HL-60 (cell line): ENCODE data around the gene SLK.

Experiments used
- DNase-seq, 2 experiments: peaks; one replicate each; pipeline ENCODE4 v3.0.0-alpha.2; 2010 to 2020; ENCODE audit warnings: low read depth in 1 of 2, low spot score in 1 of 2
- H3K27ac ChIP-seq: fragments of 250-450 bp; sonication (Bioruptor Pico); replicated peaks from 2 replicates; pipeline ENCODE4 v1.5.1; 2020; ENCODE audit warnings: mild to moderate bottlenecking, moderate library complexity
- H3K27me3 ChIP-seq: fragments of 250-450 bp; sonication (Bioruptor Pico); 2 replicates; pipeline ENCODE4 v1.5.1; 2021; ENCODE audit warnings: mild to moderate bottlenecking, moderate library complexity; ENCODE audit not compliant: insufficient read depth, poor library complexity, severe bottlenecking
- H3K4me3 ChIP-seq: replicated peaks from 2 replicates; pipeline ENCODE4 v1.5.1; 2011; ENCODE audit warnings: mild to moderate bottlenecking, control low read depth, low read length; ENCODE audit not compliant: insufficient read depth
- CTCF ChIP-seq: IDR thresholded peaks from one replicate; pipeline ENCODE4 v1.5.1; 2011; ENCODE audit warnings: low read length, control low read depth, inconsistent platforms; ENCODE audit not compliant: insufficient read depth
- GABPA ChIP-seq: IDR thresholded peaks from 2 replicates; pipeline ENCODE4 v1.6.1; 2012; ENCODE audit warnings: low read depth
- POLR2AphosphoS5 ChIP-seq: IDR thresholded peaks from 2 replicates; pipeline ENCODE4 v1.6.1; 2012; ENCODE audit warnings: low read depth
- SPI1 ChIP-seq: IDR thresholded peaks from 2 replicates; pipeline ENCODE4 v1.6.1; 2012; ENCODE audit warnings: low read depth, mild to moderate bottlenecking, borderline replicate concordance
- TF ChIP-seq, protein P1 (sequence below): IDR thresholded peaks from 2 replicates; pipeline ENCODE4 v1.6.1; 2012; ENCODE audit warnings: low read depth; ENCODE audit not compliant: insufficient replicate concordance

Gene SLK

DNA sequence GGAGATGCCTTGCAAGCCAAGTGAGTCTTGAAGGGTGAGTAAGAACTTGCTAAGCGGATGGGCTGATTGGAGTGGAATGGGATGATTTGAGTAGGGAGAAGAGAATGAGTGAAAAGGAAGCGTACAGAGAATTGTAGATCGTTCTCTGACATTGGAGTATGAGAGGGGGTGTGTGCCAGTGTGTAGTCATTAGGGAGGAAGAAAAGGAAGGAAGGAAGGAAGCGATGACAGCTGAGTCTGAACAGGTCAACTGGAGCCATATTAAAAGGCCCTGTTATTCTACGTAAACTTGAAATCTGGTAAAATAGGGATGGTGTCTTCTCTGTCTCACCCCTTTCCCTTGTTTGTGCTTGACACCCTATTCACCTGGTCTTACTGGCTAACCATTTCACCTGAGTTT is 55.1 kb downstream of the SLK start:
- Histone ChIP-seq H3K27ac (no peak overlapping the region), H3K27me3 (no peaks in the 10 kb centered on the region), H3K4me3 (no peak overlapping the region)
- TF ChIP-seq, protein P1, sequence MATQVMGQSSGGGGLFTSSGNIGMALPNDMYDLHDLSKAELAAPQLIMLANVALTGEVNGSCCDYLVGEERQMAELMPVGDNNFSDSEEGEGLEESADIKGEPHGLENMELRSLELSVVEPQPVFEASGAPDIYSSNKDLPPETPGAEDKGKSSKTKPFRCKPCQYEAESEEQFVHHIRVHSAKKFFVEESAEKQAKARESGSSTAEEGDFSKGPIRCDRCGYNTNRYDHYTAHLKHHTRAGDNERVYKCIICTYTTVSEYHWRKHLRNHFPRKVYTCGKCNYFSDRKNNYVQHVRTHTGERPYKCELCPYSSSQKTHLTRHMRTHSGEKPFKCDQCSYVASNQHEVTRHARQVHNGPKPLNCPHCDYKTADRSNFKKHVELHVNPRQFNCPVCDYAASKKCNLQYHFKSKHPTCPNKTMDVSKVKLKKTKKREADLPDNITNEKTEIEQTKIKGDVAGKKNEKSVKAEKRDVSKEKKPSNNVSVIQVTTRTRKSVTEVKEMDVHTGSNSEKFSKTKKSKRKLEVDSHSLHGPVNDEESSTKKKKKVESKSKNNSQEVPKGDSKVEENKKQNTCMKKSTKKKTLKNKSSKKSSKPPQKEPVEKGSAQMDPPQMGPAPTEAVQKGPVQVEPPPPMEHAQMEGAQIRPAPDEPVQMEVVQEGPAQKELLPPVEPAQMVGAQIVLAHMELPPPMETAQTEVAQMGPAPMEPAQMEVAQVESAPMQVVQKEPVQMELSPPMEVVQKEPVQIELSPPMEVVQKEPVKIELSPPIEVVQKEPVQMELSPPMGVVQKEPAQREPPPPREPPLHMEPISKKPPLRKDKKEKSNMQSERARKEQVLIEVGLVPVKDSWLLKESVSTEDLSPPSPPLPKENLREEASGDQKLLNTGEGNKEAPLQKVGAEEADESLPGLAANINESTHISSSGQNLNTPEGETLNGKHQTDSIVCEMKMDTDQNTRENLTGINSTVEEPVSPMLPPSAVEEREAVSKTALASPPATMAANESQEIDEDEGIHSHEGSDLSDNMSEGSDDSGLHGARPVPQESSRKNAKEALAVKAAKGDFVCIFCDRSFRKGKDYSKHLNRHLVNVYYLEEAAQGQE: no peak
- TF ChIP-seq SPI1 (no peak), POLR2AphosphoS5 (no peak)
- DNase-seq: no peak

- TF ChIP-seq SPI1 (no peak), GABPA (no peak), CTCF (no peak), POLR2AphosphoS5 (no peak)
- TF ChIP-seq, protein P1: no peak
- no peak overlapping the region for H3K4me3 ChIP-seq
- H3K27me3 ChIP-seq: no peaks in the 10 kb centered on the region
- no peak overlapping the region for H3K27ac ChIP-seq
- DNase-seq: no peak
Observed at GRCh38 chr10:104025524-104025923, 58.6 kb downstream of the SLK start.

GRCh38 chr10:104026762-104027161 is 59.8 kb downstream of the SLK start:
- no peaks in the 10 kb centered on the region for H3K27me3 ChIP-seq
- no peak for DNase-seq
- H3K27ac ChIP-seq: no peak overlapping the region
- no peak for TF ChIP-seq POLR2AphosphoS5
- TF ChIP-seq, protein P1: no peak
- no peak for TF ChIP-seq SPI1
- no peak overlapping the region for H3K4me3 ChIP-seq

DNA sequence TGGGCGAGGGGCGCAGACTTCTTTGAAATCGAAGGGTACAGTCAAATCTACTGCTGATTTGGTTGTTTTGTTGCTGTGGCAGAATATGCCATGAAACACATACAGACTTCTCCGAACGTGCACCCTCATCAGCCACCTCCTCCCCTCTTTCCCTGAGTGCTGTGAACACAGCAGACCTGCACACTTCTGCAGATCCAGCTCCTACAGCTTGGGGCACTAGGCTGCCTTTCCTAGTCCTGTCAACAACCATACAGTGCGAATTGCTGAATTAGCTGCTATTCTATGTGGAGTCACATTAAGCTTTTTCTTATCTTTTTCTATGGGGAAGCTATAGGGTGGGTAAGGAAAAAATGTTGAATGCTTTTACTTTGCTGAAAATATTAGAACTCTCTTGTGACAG is 61.2 kb downstream of the SLK start:
- TF ChIP-seq CTCF: peak; percentile 1
- TF ChIP-seq POLR2AphosphoS5: no peak
- H3K4me3 ChIP-seq: no peak overlapping the region
- DNase-seq: peak in 1 of 2 experiments; percentile 52
- no peak overlapping the region for H3K27ac ChIP-seq
- no peaks in the 10 kb centered on the region for H3K27me3 ChIP-seq
